ENCODE data around the gene HSPE1.

DNA sequence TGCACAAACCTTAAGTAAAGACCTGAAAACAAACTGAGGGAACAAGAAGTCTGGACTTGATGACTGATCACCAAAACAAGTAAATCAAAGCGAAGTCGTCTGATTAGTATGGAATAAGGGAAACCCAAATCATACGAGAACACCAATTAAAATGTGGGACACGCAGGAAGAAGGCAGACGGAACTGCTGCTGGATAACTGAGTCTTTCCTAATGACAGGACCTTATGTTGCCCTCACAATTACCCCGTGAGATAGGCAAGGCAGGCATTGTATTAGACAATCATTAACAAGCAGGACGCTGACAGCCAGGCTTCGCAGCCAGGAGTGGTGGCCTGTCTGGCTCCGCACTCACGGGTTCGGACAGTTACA is 47.4 kb upstream of the HSPE1 start:
- TF ChIP-seq, protein P1, sequence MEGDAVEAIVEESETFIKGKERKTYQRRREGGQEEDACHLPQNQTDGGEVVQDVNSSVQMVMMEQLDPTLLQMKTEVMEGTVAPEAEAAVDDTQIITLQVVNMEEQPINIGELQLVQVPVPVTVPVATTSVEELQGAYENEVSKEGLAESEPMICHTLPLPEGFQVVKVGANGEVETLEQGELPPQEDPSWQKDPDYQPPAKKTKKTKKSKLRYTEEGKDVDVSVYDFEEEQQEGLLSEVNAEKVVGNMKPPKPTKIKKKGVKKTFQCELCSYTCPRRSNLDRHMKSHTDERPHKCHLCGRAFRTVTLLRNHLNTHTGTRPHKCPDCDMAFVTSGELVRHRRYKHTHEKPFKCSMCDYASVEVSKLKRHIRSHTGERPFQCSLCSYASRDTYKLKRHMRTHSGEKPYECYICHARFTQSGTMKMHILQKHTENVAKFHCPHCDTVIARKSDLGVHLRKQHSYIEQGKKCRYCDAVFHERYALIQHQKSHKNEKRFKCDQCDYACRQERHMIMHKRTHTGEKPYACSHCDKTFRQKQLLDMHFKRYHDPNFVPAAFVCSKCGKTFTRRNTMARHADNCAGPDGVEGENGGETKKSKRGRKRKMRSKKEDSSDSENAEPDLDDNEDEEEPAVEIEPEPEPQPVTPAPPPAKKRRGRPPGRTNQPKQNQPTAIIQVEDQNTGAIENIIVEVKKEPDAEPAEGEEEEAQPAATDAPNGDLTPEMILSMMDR (IDR thresholded peaks at IDR 0.05; ENCODE audit: insufficient read depth, low read length), result no peak
- TF ChIP-seq POLR2AphosphoS5 (IDR thresholded peaks at IDR 0.05; ENCODE audit: low read depth) (no peak), GABPA (IDR thresholded peaks at IDR 0.05; ENCODE audit: low read depth) (no peak)
- TF ChIP-seq, protein P2, sequence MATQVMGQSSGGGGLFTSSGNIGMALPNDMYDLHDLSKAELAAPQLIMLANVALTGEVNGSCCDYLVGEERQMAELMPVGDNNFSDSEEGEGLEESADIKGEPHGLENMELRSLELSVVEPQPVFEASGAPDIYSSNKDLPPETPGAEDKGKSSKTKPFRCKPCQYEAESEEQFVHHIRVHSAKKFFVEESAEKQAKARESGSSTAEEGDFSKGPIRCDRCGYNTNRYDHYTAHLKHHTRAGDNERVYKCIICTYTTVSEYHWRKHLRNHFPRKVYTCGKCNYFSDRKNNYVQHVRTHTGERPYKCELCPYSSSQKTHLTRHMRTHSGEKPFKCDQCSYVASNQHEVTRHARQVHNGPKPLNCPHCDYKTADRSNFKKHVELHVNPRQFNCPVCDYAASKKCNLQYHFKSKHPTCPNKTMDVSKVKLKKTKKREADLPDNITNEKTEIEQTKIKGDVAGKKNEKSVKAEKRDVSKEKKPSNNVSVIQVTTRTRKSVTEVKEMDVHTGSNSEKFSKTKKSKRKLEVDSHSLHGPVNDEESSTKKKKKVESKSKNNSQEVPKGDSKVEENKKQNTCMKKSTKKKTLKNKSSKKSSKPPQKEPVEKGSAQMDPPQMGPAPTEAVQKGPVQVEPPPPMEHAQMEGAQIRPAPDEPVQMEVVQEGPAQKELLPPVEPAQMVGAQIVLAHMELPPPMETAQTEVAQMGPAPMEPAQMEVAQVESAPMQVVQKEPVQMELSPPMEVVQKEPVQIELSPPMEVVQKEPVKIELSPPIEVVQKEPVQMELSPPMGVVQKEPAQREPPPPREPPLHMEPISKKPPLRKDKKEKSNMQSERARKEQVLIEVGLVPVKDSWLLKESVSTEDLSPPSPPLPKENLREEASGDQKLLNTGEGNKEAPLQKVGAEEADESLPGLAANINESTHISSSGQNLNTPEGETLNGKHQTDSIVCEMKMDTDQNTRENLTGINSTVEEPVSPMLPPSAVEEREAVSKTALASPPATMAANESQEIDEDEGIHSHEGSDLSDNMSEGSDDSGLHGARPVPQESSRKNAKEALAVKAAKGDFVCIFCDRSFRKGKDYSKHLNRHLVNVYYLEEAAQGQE (IDR thresholded peaks at IDR 0.05; ENCODE audit: insufficient replicate concordance, low read depth), result no peak
